NCI-H345 (cell line): ENCODE data around the gene CORIN.
A peak's percentile ranks its signal among the peaks of the same experiment; 100 is the strongest.
"Not testable (repeated sequence)": the region's sequence is repeated elsewhere in the genome, so short reads cannot be mapped to it uniquely, and the experiment has no call there.

Experiments
- DNase-seq: peaks from one replicate; lab custom pipeline; 2025; lab: John Stamatoyannopoulos, UW

CORIN gene

GRCh38 chr4:47691757-47692383 is 146.0 kb downstream of the CORIN start:
- DNase-seq = not testable (repeated sequence)

- no peak for DNase-seq
Measured at GRCh38 chr4:47690611-47691010, 147.3 kb downstream of the CORIN start.

GRCh38 chr4:47686294-47686872 is 151.5 kb downstream of the CORIN start:
- DNase-seq = peak; percentile 4

- DNase-seq = no peak
Measured at GRCh38 chr4:47675806-47676205, 162.1 kb downstream of the CORIN start.

GRCh38 chr4:47674144-47674543 is 163.7 kb downstream of the CORIN start:
- no peak for DNase-seq

- no peak for DNase-seq
Measured at GRCh38 chr4:47672696-47673095, 165.2 kb downstream of the CORIN start.

GRCh38 chr4:47669946-47670345 is 167.9 kb downstream of the CORIN start:
- peak; percentile 58 for DNase-seq

GRCh38 chr4:47668810-47669408 is 169.0 kb downstream of the CORIN start:
- peak; percentile 58 for DNase-seq

GRCh38 chr4:47668256-47668655 is 169.6 kb downstream of the CORIN start:
- DNase-seq = no peak

GRCh38 chr4:47667552-47667951 is 170.3 kb downstream of the CORIN start:
- no peak for DNase-seq

- DNase-seq = no peak
Measured at GRCh38 chr4:47664051-47664826, 173.6 kb downstream of the CORIN start.

- no peak for DNase-seq
Measured at GRCh38 chr4:47662975-47663374, 174.9 kb downstream of the CORIN start.

- DNase-seq = no peak
Measured at GRCh38 chr4:47661741-47662140, 176.1 kb downstream of the CORIN start.

- no peak for DNase-seq
Measured at GRCh38 chr4:47659342-47659741, 178.5 kb downstream of the CORIN start.

- no peak for DNase-seq
Measured at GRCh38 chr4:47654972-47655693, 182.7 kb downstream of the CORIN start.

- DNase-seq = no peak
Measured at GRCh38 chr4:47652092-47652491, 185.8 kb downstream of the CORIN start.

- no peak for DNase-seq
Measured at GRCh38 chr4:47651231-47651630, 186.6 kb downstream of the CORIN start.

- DNase-seq = no peak
Measured at GRCh38 chr4:47650584-47651130, 187.2 kb downstream of the CORIN start.

- DNase-seq = no peak
Measured at GRCh38 chr4:47647544-47647943, 190.3 kb downstream of the CORIN start.

GRCh38 chr4:47647029-47647428 is 190.8 kb downstream of the CORIN start:
- no peak for DNase-seq

GRCh38 chr4:47646372-47646771 is 191.5 kb downstream of the CORIN start:
- no peak for DNase-seq

GRCh38 chr4:47643845-47644244 is 194.0 kb downstream of the CORIN start:
- DNase-seq = no peak
